ENCODE results near the gene TFB1M.
"Not testable (repeated sequence)": the region's sequence is repeated elsewhere in the genome, so short reads cannot be mapped to it uniquely, and the experiment has no call there.

The TFB1M gene

GRCh38 chr6:155270561-155271091 is 43.7 kb downstream of the TFB1M start:
- TF ChIP-seq CTCF (conservative IDR thresholded peaks at IDR 0.05; ENCODE audit: low read length) = no peak
- no peak for DNase-seq (ENCODE audit: low read depth)
- no peak overlapping the region for H3K4me3 ChIP-seq (ENCODE audit: low read length)

GRCh38 chr6:155269765-155270164 is 44.5 kb downstream of the TFB1M start:
- H3K4me3 ChIP-seq (ENCODE audit: low read length) = no peak overlapping the region
- DNase-seq (ENCODE audit: low read depth) = no peak
- no peak for TF ChIP-seq CTCF (conservative IDR thresholded peaks at IDR 0.05; ENCODE audit: low read length)

GRCh38 chr6:155268088-155268867 is 46.0 kb downstream of the TFB1M start:
- TF ChIP-seq CTCF (conservative IDR thresholded peaks at IDR 0.05; ENCODE audit: low read length) = peak; percentile 60
- peak; percentile 47 for DNase-seq (ENCODE audit: low read depth)
- H3K4me3 ChIP-seq (ENCODE audit: low read length) = not testable (repeated sequence)

- H3K4me3 ChIP-seq (ENCODE audit: low read length) = no peak overlapping the region
- DNase-seq (ENCODE audit: low read depth) = no peak
- no peak for TF ChIP-seq CTCF (conservative IDR thresholded peaks at IDR 0.05; ENCODE audit: low read length)
Observed at GRCh38 chr6:155267411-155267810, 46.9 kb downstream of the TFB1M start.

GRCh38 chr6:155265843-155266535 is 48.3 kb downstream of the TFB1M start:
- H3K4me3 ChIP-seq (ENCODE audit: low read length) = no peak overlapping the region
- TF ChIP-seq CTCF (conservative IDR thresholded peaks at IDR 0.05; ENCODE audit: low read length) = peak; percentile 27; the same call in 1 of the 2 replicates
- no peak for DNase-seq (ENCODE audit: low read depth)

GRCh38 chr6:155264693-155265320 is 49.5 kb downstream of the TFB1M start:
- TF ChIP-seq CTCF (conservative IDR thresholded peaks at IDR 0.05; ENCODE audit: low read length) = no peak
- H3K4me3 ChIP-seq (ENCODE audit: low read length) = no peak overlapping the region
- DNase-seq (ENCODE audit: low read depth) = peak; percentile 66
